Activated naive CD4-positive, alpha-beta T cell treated with anti-CD3 and anti-CD28 coated beads, Interleukin-2, amount 50 U/mL, for 72 hours (primary cell): ENCODE results near the gene RNF113B. TPM values are rescaled to one million over a fixed set of nuclear protein-coding genes. Genes with fewer than 3 reads are reported as not detected.

Experiments used
- ATAC-seq, 2 donors: fragments of 150-1000 bp; cut with Tn5 transposase; 2 replicates each; pipeline ENCODE4 v1.10.0; 2021; ENCODE audit warnings: mild to moderate bottlenecking in 2 of 2, moderate library complexity in 2 of 2
- DNase-seq, 2 donors: peaks; one replicate each; pipeline ENCODE4 v3.0.0; 2021 to 2022; ENCODE audit warnings: low spot score in 2 of 2
- H3K27ac Mint-ChIP-seq, 2 donors: one replicate each; pipeline ENCODE4 v1.8.0; 2022; ENCODE audit warnings: mild to moderate bottlenecking in 2 of 2, mixed read lengths in 2 of 2
- H3K36me3 Mint-ChIP-seq, 2 donors: one replicate each; pipeline ENCODE4 v1.8.0; 2022; ENCODE audit warnings: mixed read lengths in 2 of 2
- H3K9me3 Mint-ChIP-seq, 2 donors: one replicate each; pipeline ENCODE4 v1.8.0; 2022; ENCODE audit warnings: mixed read lengths in 2 of 2
- total RNA-seq, 2 donors: library from RNA; stranded (reverse); gene quantifications; one replicate each; pipeline ENCODE4 v1.2.3, GENCODE V29; 2022

The RNF113B gene
- total RNA-seq, 2 donors from 2014 or later: not detected

DNA sequence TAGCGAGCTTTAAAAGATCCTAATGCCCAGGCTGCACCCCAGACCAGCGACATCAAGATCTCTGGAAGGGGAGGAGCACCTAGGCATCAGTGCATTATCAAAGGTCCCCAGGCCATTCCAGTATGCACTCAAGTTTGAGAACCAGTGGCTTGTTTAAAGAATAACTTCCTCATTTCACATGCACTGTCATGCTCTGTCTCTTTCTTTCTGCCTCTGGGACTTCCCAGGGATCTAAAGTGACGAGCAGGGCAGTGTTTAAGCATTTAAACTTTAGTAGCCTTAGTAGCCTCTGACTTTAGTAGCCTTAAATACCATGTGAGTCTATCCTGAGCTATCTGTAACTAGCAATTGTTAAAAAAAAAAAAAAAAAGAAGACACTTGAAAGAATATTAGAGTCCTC lies 43.1 kb downstream of the RNF113B start:
- Mint-ChIP-seq H3K36me3 (peaks cover 0 to 3% of the 10 kb centered on the region in 2 donors), H3K27ac (no peak overlapping the region), H3K9me3 (peaks cover 0 to 3% of the 10 kb centered on the region in 2 donors)
- no peak for ATAC-seq
- no peak for DNase-seq

DNA sequence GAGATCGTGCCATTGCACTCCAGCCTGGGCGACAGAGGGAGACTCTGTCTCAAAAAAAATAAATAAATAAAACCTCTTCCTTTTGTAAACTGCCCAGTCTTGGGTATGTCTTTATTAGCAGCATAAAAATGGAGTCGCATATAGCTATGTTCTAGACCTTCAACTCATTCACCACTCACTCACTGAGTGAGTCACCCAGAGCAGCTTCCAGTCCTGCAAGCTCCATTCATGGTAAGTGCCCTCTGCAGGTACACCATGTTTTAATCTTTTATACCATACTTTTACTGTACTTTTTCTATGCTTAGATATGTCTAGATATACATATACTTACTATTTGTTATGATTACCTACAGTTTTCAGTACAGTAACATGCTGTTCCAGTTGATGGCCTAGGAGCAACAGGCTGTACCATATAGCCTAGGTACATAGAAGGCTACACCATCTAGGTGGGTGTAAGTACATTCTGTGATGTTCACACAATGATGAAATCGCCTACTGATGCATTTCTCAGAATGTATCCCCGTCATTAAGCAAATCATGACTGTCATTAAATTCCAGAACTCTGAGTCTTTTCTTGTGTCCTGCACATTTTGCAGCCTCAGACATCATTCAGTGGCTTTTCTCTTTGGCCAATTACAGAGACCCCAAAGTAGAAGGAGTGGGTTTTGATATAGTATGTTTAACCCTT lies 47.9 kb downstream of the RNF113B start:
- no peak for DNase-seq
- no peak for ATAC-seq
- peaks cover 7 to 11% of the 10 kb centered on the region in 2 donors for H3K36me3 Mint-ChIP-seq
- peaks cover 2 to 15% of the 10 kb centered on the region in 2 donors for H3K9me3 Mint-ChIP-seq
- H3K27ac Mint-ChIP-seq: no peak overlapping the region

Other genes starting within 250 kb of the RNF113B start
- 100 to 1,000 TPM; 228 to 256 TPM for gene IPO5, start 223.6 kb downstream of the RNF113B start, total RNA-seq
- under 1 TPM; 0.58 to 0.61 TPM for gene FARP1, start 34.2 kb downstream of the RNF113B start, total RNA-seq